NCI-H2029 treated with DMSO at 0.1 percent for 48 hours (cell line): ENCODE measurements around the gene AEBP2.
"Not testable (repeated sequence)": the region's sequence is repeated elsewhere in the genome, so short reads cannot be mapped to it uniquely, and the experiment has no call there.

Experiments used
- DNase-seq: peaks from one replicate; lab custom pipeline; 2025; lab: John Stamatoyannopoulos, UW

The AEBP2 gene, protein sequence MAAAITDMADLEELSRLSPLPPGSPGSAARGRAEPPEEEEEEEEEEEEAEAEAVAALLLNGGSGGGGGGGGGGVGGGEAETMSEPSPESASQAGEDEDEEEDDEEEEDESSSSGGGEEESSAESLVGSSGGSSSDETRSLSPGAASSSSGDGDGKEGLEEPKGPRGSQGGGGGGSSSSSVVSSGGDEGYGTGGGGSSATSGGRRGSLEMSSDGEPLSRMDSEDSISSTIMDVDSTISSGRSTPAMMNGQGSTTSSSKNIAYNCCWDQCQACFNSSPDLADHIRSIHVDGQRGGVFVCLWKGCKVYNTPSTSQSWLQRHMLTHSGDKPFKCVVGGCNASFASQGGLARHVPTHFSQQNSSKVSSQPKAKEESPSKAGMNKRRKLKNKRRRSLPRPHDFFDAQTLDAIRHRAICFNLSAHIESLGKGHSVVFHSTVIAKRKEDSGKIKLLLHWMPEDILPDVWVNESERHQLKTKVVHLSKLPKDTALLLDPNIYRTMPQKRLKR

GRCh38 chr12:19439059-19440018 is at the start of gene AEBP2:
AEBP2 (plus strand) TSS chr12:19439492; CDS start chr12:19439700, 208 bp downstream.
- DNase-seq, result no peak

DNA sequence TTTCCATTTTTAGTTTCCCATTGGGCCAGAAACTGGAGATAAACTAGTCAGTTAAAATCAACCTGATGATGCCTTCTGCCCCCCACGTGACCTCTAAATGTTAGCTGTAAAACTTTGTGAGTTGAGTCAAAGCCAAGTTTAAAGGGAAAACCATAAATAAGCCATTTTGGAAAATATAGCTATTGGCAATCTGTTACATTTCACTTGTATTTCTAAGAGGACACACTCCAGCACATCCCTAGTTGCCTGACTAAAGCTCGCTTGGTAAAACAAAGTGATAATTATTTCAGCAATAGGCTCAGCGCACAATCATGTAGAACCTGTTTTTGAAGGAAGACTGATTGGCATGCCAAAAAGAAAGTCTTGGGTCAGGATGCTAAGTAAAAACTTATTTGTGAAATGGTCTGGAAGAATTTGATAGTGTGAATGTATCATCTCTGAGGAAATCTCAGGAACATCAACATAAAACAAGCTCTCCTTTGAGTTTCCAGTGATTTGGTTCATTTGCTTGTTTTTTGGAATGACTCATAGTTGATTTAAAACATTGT is 49.2 kb upstream of the AEBP2 start:
- DNase-seq, result no peak

DNA sequence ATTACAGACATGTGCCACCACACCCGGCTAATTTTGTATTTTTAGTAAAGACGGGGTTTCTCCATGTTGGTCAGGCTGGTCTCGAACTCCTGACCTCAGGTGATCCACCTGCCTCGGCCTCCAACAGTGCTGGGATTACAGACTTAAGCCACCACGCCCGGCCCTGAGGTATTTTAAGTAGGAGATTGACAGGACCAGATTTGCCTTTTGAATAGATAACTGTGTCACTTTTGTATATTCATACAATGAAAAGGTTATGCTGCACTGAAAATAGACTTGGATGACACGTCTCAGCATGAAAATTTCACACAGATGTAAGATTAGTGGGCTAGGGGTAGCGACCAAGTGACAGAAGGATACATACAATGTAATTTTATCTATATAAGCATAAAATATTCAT is 46.6 kb upstream of the AEBP2 start:
- DNase-seq, result not testable (repeated sequence)

- no peak for DNase-seq
Measured at GRCh38 chr12:19394385-19394784, 44.9 kb upstream of the AEBP2 start.

DNA sequence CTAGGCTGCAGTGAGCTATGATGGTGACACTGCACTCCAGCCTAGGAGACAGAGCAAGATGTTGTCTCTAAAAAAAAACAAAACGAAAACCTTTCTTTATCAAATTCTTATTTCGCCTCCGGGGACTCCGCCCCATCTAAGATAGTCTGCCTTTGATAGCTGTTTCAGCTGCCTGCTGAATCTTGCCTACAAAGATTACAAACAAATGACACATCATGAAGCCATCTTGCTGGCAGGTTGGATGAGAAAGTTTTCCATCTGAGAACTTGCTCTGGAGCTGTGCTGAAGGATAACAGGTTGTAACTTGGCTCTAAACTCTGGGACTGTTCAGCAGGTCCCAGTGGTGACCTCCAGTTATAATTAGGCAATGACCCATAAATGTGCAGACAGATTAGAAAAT is 41.8 kb upstream of the AEBP2 start:
- DNase-seq, result no peak

GRCh38 chr12:19398376-19399363 is 40.6 kb upstream of the AEBP2 start:
- DNase-seq, result no peak

GRCh38 chr12:19400649-19401285 is 38.5 kb upstream of the AEBP2 start:
- not testable (repeated sequence) for DNase-seq

DNA sequence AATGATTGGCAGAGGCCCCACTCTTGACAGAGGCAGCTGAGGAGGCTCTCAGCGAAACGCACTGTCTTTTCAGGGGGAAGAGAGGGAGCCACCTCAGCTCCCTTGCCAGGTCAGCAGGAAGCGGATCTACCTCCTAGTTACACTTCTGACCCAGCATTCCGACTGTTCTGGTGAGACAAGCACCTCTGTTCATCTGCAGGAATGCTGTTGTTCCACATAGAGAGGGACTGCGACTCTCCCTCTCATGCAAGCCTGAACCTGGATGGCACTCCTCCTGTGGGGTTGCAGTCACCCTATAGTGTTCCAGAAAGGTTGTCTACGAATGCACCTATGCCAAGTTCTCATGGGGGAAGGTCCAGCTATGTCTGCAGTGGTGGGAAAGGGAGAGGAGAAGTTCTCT is 37.1 kb upstream of the AEBP2 start:
- DNase-seq, result no peak

DNA sequence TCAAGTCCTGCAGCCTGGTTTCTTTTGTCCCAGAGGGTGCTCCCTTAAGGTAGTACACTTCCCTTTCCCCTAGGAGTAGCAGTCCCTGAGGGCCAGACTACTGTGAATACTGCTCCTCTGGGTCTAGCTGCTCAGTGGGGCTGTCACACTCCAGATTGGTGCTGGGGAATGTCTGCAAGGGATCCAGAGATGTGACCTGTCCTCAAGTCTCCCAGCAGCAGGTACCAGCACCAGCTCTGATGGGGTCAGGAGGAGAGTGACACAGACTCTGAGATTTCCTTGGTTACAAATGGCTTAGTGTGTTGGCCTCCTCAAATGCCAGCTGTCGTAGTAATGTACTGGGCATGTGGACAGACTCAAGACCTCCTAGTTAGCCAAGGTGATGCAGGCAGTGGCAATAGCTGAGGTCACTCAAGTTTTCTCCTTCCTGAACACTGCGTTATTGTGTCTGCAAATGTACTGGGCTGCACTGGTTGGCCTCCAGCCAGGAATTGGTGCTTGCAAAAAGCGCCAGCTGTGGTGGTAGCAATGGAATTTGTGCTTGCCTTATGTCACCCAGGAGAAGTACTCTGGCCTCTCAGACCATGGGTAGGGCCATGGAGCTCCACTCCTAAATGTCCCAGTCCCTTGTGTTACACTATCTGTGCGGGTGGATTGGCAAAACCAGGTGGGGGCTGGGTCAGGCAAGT is 36.4 kb upstream of the AEBP2 start:
- DNase-seq, result peak; percentile 37

- DNase-seq, result no peak
Measured at GRCh38 chr12:19404242-19404880, 34.9 kb upstream of the AEBP2 start.

GRCh38 chr12:19409376-19409775 is 29.9 kb upstream of the AEBP2 start:
- no peak for DNase-seq

DNA sequence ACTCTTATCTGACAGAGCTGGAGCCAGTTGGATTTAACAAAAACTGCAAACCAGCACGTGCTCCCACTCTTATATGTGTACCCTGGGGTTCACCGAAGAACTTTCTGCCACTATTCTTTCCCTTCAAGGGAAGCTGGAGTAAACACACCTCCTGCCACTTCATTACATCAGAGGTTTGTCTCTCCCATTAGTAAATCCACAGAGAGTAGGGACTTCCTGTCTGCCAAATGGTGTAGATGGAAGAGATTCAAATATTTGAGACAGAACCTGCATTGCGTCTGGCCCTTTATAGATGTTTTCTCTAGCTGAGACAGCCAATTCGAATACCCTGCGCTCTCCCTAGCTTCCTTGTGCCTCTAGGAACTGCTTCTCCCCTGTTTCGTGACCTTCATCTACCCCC is 29.1 kb upstream of the AEBP2 start:
- no peak for DNase-seq

DNA sequence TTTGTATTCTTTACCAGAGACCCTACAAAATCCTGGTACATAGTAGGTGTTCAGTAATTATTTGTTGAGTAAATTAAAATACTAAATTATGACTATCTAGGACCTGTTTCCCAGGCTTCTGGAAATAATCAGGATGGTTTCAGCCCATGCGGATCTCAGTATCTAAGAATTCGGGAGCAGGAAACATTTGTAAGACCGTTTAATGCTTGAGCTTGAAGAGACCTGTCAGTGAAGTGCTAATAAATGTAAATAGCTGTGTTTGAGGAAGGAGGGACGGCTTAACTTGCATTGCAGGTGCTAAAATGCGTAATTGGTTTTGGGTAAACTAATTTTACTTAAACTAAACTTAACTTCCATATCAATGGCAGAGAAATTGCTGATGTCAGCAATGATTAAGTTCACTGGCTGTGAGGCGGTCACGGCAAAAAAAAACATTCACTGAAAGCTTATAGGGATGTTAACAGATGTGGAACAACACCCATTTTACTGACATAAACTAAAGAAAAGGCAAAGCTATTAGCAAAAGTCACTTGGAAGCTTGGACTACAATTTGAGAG is 28.6 kb upstream of the AEBP2 start:
- DNase-seq, result no peak

GRCh38 chr12:19411234-19412204 is 27.8 kb upstream of the AEBP2 start:
- no peak for DNase-seq

DNA sequence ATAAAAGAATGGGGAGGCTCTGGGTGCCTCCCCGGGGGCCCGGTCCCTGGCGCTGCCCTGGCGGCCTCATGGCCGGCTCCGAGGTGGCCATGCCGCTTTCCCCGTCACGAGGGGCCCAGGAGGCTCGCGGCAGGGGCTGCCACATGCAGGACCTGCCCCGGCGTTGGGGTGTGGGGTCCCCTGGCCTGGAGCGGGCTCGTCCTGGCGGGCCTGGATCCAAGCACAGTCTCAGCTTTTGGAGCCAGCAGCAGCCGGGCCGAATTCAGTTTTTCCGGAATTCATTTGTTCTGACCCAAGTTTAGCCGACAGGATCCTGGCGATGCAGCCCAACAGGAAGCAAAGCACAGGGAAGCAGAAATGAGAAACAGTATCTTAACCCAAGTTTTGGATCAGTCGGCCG is 26.4 kb upstream of the AEBP2 start:
- no peak for DNase-seq

- DNase-seq, result not testable (repeated sequence)
Measured at GRCh38 chr12:19413582-19413981, 25.7 kb upstream of the AEBP2 start.

DNA sequence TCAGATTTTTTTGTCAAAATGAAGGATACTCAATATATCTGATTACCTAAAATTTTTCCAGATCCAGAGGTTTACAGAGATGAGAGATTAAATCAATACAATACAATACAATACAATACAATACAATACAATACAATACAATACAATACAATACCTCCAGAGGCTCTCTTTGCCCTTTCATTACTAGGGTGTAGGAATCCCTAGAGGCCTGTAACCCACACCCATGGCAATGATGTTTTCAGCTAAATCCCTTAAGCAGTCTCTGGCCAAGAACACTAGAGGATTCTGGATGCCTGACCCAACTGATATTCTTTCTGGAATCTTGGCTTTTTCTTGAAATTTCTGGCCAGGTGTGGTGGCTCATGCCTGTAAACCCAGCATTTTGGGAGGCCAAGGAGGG is 23.7 kb upstream of the AEBP2 start:
- DNase-seq, result no peak

DNA sequence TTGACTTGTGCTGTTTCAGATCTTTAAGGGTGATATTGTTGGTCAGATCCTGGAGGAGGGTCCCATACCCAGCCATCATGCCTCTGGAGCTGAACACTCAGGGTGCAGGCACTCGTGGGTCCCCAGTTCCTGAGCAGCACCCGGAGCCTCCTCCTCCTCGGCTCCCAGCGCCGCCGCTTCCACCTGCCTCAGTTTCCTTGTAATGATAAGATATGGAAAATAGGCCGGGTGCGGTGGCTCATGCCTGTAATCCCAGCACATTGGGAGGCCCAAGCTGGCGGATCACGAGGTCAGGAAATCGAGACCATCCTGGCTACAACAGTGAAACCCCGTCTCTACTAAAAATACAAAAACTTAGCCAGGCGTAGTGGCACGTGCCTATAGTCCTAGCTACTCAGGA is 20.2 kb upstream of the AEBP2 start:
- no peak for DNase-seq
